ENCODE data around the gene HLCS. TPM values are rescaled to one million over a fixed set of nuclear protein-coding genes. Genes with fewer than 3 reads are reported as not detected.
A peak's percentile ranks its signal among the peaks of the same experiment; 100 is the strongest.

The HLCS gene
- 10 to 100 TPM; 28.4 to 36.0 (median 33.0) TPM for total RNA-seq
- total RNA-seq (2013), result 25.1 TPM

- Histone ChIP-seq H3K36me3 (ENCODE audit: control insufficient read depth, insufficient read depth, low read length) (peaks cover 3% of the 10 kb centered on the region), H3K4me1 (ENCODE audit: control insufficient read depth, insufficient read depth, low read length) (peaks cover 12% of the 10 kb centered on the region), H3K27me3 (ENCODE audit: control insufficient read depth, insufficient read depth, low read length) (no peaks in the 10 kb centered on the region), H3K27ac (ENCODE audit: low read length) (peak within 1 kb of the TSS; percentile 81), H3K9me3 (ENCODE audit: control insufficient read depth, insufficient read depth, low read length) (no peaks in the 10 kb centered on the region), H3K4me3 (ENCODE audit: low read length) (peak within 1 kb of the TSS; percentile 58)
- under 1% methylated on average over 101 of the region's 101 CpGs for WGBS (ENCODE audit: insufficient coverage)
- peak within 1 kb of the TSS; percentile 87 to 89 for H3K27ac Mint-ChIP-seq
- H3K27me3 Mint-ChIP-seq (ENCODE audit: low read depth in 2 of 2), result no peaks in the 10 kb centered on the region
- peak; percentile 85 to 91 (median 86) for ATAC-seq
- H3K36me3 Mint-ChIP-seq, result no peaks in the 10 kb centered on the region
- TF ChIP-seq CTCF (IDR thresholded peaks at IDR 0.05), result peak; percentile 24
- peak within 1 kb of the TSS; percentile 93 for H3K4me3 Mint-ChIP-seq
- H3K9me3 Mint-ChIP-seq, result no peaks in the 10 kb centered on the region
- peak; percentile 64 to 89 for DNase-seq
- peaks cover 9 to 13% of the 10 kb centered on the region in 2 donors for H3K4me1 Mint-ChIP-seq
- intact Hi-C loops (cut with micrococcal nuclease), result loop anchor here (2.0 kb wide), 1 partner anchor 23 kb away; no protein-coding TSS in a partner anchor
Measured at GRCh38 chr21:36966066-36966820, at the start of gene HLCS. HLCS (minus strand) TSS chr21:36966669; CDS start chr21:36966638, 31 bp downstream.

- H3K4me3 ChIP-seq (ENCODE audit: low read length), result no peak overlapping the region
- peaks cover 25 to 30% of the 10 kb centered on the region in 2 donors for H3K27me3 Mint-ChIP-seq (ENCODE audit: low read depth in 2 of 2)
- 9% methylated on average over 30 of the region's 30 CpGs for WGBS (ENCODE audit: insufficient coverage)
- ATAC-seq (peak; percentile 88 to 96 (median 96)), DNase-seq (peak; percentile 68 to 87)
- no peaks in the 10 kb centered on the region for H3K36me3 Mint-ChIP-seq
- peaks cover 19% of the 10 kb centered on the region for H3K4me1 ChIP-seq (ENCODE audit: control insufficient read depth, insufficient read depth, low read length)
- intact Hi-C loops (cut with micrococcal nuclease), result loop anchor here (5.0 kb wide), 1 partner anchor 378 kb away; no protein-coding TSS in a partner anchor
- H3K4me1 Mint-ChIP-seq, result peaks cover 5 to 7% of the 10 kb centered on the region in 2 donors
- peak; percentile 79 for TF ChIP-seq CTCF (IDR thresholded peaks at IDR 0.05)
- H3K36me3 ChIP-seq (ENCODE audit: control insufficient read depth, insufficient read depth, low read length), result no peaks in the 10 kb centered on the region
- no peaks in the 10 kb centered on the region for H3K9me3 Mint-ChIP-seq
- peak overlapping the region; percentile 49 for H3K4me3 Mint-ChIP-seq
- H3K27ac Mint-ChIP-seq, result no peak overlapping the region
- H3K9me3 ChIP-seq (ENCODE audit: control insufficient read depth, insufficient read depth, low read length), result no peaks in the 10 kb centered on the region
- no peak overlapping the region for H3K27ac ChIP-seq (ENCODE audit: low read length)
- peaks cover 19% of the 10 kb centered on the region for H3K27me3 ChIP-seq (ENCODE audit: control insufficient read depth, insufficient read depth, low read length)
Measured at GRCh38 chr21:37009740-37010341, 43.4 kb upstream of the HLCS start.

GRCh38 chr21:37008724-37009123 lies 42.3 kb upstream of the HLCS start:
- DNase-seq (no peak), ATAC-seq (no peak)
- Mint-ChIP-seq H3K4me3 (no peak overlapping the region), H3K36me3 (no peaks in the 10 kb centered on the region), H3K9me3 (no peaks in the 10 kb centered on the region), H3K27me3 (ENCODE audit: low read depth in 2 of 2) (peaks cover 19 to 21% of the 10 kb centered on the region in 2 donors), H3K4me1 (peaks cover 5 to 7% of the 10 kb centered on the region in 2 donors), H3K27ac (no peak overlapping the region)
- intact Hi-C loops (cut with micrococcal nuclease), result loop anchor here (5.0 kb wide), 1 partner anchor 376 kb away; no protein-coding TSS in a partner anchor
- H3K4me3 ChIP-seq (ENCODE audit: low read length), result no peak overlapping the region
- peaks cover 19% of the 10 kb centered on the region for H3K4me1 ChIP-seq (ENCODE audit: control insufficient read depth, insufficient read depth, low read length)
- H3K36me3 ChIP-seq (ENCODE audit: control insufficient read depth, insufficient read depth, low read length), result no peaks in the 10 kb centered on the region
- H3K27me3 ChIP-seq (ENCODE audit: control insufficient read depth, insufficient read depth, low read length), result peaks cover 19% of the 10 kb centered on the region
- H3K9me3 ChIP-seq (ENCODE audit: control insufficient read depth, insufficient read depth, low read length), result no peaks in the 10 kb centered on the region
- no peak for TF ChIP-seq CTCF (IDR thresholded peaks at IDR 0.05)
- no peak overlapping the region for H3K27ac ChIP-seq (ENCODE audit: low read length)
- 43% methylated on average over 10 of the region's 12 CpGs for WGBS (ENCODE audit: insufficient coverage)
